SKM-1 (cell line): ENCODE results near the gene KLRF2.

Experiments used
- DNase-seq: peaks from one replicate; lab custom pipeline; 2025; ENCODE audit not compliant: unreplicated experiment; lab: John Stamatoyannopoulos, UW

The KLRF2 gene

DNA sequence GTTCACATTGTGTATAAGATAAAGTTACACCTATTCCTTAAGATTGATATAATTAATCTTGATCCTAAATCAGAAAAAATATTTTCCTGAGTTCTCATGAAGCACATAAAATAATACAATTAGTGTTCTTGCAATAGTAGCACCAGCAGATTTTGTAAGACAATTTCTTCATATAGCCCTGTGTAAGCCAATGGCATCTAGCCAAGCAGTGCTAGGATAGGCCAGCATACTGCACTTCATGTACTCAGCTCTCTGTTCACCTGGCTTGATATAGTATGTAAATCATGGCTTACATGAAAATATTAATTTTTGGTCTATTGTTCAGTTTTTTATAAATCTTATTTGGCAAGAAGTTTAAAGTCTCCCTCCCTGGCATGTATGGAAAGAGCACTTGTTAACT is 1.9 kb downstream of the KLRF2 start:
- DNase-seq = no peak

DNA sequence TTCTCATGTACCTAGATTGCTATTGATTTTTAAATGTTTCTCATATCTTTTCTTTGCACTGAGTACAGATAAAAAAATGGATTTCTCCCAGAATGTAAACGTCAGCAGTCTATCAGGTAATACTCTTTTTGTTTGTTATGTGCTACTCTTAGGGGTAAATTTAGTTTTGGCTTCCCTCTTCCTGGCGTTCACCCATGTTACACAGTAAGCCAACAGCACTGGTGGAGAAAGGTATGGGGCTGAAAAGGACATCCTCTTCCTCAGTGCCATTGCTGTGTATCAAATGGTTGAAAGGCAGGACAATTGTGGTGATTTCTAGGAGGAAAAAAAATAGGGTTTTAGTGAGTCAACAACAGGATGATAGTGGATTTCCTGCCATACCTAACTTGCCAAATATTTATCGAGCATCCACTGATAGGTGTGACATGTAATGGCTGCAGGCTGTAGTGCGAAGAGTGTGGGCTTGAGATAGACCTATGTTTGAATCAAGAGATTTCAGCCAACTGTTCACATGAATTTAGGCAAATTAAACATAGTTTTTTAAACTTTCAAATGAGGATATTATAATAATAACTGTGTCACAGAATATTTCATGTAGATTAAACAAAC is 7.5 kb downstream of the KLRF2 start:
- DNase-seq = no peak

DNA sequence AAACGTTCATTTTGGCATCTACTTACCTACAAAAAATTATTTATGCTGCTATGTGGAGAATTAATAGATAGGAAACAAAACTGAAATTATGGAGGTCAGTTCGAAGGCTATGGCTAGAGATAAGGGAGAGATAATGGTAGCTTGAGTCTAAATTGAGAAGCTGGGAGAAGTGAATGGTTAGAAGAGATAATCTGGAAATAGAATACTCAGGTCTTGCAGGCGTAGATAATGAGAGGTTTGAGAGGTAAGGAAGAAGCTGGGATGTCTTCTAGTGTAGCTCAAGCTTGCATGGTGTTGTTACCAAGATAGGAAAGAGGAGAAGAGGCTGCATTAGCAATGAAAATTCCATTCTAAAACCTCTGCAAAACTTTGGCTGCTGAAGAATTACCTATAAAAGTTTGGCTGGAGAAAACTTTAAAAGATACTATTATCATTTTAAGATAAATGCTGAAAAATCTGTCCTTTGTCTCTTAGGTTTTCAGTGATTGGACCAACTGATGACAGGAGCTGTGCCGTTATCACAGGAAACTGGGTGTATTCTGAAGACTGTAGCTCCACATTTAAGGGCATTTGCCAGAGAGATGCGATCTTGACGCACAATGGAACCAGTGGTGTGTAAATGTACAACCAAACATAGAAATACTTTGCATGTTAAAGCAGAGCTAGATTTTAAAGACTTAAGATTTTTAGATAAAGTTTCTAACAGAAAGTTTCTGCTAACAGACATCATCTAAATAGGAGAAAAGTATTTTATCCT is 14.1 kb downstream of the KLRF2 start:
- DNase-seq = no peak

DNA sequence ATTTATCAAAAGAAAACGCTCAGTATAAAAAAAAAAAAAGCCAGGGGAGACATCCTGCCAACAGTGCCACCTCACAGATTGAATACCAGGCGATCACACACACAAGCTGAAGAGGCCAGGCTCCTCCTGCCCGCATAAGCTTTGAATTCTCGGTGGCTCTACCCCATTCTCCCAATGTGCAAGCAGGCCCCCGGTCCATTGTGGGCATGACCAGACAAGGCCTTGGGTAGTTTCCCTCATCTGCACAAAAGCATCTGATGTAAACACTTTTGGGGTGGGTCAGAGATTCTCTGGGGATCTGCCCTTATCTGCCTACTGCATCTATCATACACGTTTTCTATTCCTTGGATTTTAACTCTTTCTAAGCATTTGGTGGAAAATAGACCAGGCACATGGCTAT is 16.2 kb downstream of the KLRF2 start:
- no peak for DNase-seq

DNA sequence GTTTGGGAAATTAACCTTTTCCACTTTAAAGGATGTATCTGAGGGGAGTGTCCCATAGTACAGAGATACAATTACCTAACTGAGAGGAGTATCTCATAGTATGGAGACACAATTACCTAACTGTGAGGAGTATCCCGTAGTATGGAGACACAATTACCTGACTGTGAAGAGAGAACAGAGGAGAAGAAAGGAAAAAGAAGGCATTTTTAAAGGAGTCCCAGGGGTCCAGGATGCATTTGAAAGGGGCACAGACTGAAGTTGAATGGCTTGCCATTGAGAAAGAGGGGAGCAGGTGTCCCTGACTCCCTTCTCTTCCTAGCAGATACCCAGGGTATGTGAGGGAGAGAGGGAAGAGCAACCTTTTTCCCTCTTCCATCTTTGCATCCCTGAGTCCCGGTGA is 17.9 kb downstream of the KLRF2 start:
- DNase-seq = no peak

DNA sequence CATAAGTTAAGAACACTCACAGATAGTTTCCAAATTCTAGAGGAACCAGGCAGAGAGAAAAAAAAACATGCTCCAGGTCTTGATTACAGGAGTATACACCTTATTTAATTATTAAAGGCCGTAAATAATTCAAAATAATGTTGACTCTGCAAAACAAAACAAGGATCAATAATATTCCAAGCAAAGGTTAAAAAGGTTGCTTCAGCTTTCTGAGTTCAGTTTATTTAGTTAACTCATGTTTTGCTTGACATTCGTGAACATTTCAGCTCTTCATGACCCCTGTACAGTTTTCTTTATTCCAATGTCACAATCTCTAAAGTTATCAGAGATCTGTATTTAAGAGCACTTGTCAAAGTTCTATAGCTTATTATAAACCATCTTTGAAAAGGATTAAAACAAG is 19.6 kb downstream of the KLRF2 start:
- DNase-seq = no peak

DNA sequence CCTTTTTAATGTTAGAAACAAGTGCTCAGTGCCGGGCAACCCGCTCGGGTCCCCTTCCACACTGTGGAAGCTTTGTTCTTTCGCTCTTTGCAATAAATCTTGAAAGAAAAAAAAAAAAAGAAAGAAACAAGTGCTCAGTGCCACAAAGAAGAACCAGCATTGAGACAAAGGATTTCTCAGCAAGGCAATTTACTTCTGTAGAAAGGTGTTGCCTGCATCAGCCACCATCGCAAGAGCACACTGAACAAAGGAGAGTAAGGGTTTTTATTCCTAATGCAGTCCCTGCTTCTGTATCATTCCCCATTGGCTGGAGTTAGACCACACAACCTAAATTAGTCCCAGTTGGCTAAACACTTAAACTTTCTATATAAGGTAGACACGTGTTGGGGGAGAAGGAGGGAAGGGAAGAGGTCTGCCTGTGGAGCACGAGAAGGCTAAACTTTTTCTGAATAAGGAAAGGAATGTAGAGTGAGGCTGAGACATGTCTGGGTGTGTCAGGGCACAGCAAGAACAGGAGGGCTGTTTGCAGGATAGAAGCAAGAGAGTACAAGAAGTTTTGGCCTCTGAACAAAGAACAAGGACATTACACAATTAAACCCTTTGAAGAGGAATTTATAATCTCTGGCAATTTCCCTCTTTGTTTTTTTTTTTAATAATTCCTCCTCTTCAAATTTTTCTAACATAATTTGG is 21.4 kb downstream of the KLRF2 start:
- no peak for DNase-seq

DNA sequence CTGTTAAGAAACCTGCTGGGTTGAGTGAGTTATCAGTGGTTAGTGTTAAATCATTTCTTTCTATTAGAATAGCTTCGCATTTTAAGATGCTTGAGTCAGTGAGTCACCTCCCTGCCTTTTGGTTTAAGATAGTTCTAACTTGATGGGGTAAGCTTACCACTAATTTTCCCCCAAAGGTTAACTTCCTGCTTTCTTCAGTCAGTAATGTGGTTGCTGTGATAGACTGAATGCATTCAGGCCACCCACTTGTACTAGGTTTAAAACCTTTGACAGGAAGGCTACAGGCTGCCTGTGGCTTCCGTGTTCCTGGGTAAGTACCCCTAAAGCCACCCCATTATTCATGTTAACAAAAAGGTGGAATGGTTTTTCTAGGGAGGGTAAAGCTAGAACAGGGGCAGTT is 25.6 kb downstream of the KLRF2 start:
- DNase-seq = peak; percentile 43

DNA sequence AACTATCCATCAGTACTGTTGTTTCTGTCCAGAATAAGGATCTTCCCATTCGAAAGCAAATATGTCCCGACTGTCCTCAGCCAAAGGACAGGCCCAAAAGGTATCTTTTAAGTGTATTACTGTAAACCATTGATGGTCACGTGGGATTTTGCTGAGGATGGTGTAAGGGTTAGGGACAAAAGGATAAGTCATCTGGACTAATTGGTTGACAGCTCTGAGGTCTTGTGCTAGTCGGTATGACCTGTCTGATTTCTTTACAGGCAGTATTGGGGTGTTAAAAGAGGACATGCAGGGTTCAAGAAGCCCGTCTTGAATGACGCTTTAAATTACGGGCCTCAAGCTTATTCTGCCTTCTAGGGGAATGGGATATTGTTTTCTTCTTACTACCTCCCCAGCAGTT is 26.5 kb downstream of the KLRF2 start:
- no peak for DNase-seq

DNA sequence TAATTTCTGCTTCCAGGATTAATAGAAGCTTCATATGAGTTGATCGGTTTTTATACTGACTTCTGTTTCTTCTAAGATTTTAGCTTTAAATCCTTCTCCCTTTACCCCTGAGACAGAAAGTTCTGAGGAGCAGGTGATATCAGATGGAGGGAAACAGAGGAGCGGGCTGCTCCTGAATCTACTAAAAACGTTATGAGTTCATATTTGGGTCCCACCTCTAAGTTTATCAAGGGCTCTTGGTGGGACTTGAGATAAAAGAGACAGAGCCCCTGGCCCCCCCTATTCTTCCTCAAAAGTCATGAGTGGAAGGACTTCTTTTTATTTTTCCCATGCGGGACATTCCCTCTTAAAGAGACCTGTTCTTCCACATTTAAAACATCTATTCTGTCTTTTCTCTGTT is 27.1 kb downstream of the KLRF2 start:
- DNase-seq = no peak

DNA sequence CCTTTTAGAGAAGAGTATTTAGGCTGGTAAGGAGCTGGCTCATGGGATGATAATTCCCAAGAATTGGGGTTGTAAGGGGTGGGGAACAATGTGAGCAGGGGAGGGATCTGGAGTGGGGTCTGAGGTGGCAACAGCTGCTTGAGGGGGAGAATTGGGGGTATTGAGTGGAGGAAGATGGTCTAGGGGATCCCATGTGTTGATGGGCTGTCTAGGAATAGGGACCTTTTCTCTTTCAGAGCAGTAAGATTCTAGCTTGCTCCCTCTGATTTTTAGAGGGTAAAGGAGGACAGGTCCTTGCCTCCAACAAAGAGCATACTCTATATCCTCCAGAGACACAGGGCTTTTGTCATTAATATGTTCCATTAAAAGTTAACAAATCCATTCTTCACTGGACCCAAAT is 28.4 kb downstream of the KLRF2 start:
- no peak for DNase-seq

DNA sequence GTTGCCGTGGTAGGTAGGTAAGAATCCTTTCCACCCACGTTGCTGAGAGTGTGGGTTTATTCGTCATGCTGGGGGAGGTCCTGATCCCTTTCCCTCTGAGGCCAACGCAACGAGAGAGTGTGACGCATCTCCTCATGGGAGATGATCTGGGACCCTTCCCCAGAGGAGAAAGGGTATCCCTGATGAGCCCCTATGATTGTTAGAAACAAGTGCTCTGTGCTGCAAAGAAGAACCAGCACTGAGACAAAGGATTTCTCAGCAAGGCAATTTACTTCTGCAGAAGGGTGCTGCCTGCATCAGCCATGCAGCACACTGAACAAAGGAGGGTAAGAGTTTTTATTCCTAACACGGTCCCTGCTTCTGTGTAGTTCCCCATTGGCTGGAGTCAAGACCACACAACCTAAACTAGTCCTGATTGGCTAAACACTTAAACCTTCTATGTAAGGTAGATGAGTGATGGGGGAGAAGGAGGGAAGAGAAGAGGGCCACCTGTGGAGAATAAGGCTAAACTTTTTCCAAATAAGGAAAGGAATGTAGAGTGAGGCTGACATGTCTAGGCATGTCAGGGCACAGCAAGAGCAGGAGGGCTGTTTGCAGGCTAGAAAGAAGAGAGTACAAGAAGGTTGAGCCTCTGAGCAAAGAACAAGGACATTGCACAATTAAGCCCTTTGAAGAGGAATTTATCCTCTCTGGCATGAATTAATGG is 29.6 kb downstream of the KLRF2 start:
- no peak for DNase-seq

DNA sequence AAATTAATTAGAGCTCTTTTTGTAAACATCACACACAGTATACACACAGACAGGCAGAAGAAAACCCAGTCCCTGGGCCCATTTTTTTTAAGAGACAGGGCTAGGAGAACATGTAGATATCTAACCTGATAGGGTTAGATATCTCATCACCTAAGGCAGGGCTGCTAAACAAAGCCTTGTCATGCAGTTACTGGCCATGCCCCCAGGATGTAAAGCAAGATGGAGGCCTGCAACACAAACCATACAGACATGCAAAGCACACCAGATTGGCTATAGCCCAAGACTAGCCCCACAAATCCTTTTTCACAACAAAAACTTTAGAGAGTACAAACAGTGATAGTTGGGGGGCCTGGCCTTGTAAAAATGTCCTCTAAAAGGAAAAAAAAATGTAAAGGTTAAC is 30.4 kb downstream of the KLRF2 start:
- DNase-seq = no peak

DNA sequence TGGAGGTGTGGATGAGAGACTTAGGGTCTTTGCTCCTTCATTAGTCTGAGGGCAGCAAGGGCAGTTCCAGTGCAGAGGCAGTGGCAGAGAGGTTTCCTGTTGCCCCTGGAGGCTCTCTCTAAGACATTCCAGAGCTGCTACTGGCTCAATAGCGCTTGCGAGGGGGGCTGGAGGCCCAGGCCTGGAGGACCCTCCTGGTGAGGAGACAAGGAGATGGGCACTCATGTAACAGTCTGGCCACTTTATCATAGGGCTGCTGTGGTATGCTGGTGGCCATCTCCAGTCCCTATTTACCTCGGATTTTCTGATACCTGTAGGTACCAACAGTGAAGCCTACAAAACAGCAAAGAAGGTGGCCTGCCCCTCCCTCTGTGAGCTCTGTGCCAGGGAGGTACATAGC is 38.2 kb downstream of the KLRF2 start:
- no peak for DNase-seq

DNA sequence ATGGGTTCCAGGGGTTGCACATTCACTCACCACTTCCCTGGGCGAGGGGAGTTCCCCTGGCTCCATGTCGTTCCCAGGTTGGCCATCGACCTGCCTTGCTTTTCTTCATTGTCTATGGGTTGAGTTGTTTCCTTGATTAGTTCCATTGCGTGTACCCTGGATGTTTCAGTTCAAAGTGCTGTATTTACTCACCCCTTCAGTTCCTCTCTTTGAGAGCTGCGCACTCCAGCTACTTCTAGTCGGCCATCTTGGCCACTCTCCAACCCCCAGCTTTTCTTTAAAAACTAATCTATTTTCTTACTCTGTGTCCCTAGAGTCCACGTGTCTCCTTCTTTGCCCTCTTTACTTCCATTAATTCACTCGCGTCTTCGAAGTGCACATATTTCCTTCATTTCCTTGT is 39.2 kb downstream of the KLRF2 start:
- no peak for DNase-seq

DNA sequence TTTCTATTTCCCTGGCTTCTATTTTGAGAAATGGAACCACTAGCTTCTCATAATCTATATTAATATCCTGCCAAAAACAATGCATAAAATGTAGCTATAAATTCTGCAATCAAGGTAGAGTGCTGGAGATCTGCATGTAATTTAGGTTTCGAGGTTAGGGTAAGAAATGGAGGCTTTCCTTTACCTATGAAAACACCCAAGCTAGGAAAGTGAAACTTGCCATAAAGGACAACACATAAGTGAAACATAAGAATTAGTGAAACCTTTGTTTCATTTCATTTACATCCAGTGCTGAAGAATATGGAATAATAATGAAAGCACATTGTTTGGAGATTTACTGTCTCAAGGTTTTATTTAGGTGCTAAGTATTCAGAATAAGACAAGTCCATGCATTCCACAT is 41.1 kb downstream of the KLRF2 start:
- no peak for DNase-seq

DNA sequence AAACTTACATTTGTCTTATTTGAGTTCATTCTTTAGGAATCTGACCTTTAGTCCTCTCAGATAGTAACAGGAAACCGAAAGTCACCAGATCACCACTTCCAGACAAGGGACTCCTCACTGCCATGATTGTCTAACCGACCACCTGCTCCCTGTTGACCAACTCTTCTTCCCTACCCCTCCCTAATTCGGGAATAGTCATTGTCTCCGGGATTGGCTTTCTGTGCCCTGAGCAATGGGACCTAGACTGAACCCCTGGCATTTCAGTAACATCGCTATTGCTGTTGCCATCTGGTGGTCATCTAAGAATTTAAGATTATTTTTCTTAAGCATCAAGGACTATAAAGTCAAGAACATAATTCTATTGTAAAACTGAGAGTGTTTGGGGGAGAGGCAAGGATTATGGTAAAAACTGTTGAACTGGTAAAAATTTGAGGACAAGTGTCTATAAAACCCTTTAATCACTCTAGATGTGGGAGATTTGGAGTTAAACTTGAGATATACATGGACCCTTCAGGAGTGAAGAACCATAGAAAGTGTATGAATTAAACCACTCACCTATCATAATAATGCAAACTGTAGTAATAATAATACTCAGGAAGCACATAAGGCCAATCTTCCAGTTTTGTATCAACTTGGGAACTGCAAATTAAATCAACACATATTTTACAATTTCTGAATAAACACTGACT is 44.6 kb downstream of the KLRF2 start:
- DNase-seq = no peak

DNA sequence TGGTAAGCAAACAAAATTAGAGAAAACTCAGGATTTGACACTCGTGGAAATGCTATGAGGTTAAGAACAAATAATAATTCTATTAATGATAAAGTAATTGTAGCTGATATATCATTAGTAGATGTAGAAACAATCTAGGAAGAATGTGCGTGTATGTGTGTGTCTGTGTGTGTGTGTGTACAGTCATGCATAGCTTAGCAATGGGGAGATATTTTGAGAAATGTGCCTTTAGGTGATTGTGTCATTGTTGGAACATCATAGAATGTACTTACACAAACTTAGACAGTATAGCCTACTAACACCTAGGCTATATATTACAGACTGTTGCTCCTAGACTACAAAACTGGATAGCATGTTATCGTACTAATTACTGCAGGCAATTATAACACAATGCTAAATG is 45.6 kb downstream of the KLRF2 start:
- no peak for DNase-seq

DNA sequence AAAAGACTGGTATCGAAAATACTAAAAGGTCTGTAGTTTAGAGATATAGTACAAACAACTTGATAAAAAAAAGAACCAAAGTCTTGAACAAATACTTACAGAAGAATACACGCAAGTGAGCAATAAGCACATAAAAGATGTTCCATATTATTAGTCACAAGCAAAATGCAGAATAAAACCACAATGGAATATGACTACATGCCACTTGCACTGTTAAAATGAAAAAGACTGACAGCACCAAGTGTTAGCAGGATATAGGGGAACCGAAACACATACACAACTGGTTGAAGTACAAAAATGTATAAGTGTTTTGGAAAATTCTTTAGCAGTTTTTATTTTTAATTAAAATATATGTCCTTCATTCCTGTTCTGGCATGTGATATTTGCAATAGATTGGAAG is 47.3 kb downstream of the KLRF2 start:
- DNase-seq = no peak

DNA sequence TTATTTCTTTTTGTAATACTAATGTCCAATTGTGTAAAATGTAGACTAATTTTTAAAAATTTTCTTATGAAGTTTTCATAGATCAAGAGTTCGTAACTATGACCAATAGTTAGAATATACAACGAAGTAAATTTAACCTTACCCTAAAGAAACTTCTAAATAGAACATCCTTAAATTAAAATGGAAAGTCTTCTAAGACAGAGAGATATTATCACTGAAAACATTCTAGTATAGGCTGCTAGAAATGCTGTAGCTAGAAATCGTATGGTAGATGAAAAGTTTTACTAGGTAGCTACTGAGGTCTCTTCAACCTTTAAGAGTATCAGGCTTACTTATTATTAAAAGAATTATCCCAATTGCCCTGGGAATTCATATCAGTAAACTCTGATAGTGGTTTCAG is 50.0 kb downstream of the KLRF2 start:
- DNase-seq = no peak

DNA sequence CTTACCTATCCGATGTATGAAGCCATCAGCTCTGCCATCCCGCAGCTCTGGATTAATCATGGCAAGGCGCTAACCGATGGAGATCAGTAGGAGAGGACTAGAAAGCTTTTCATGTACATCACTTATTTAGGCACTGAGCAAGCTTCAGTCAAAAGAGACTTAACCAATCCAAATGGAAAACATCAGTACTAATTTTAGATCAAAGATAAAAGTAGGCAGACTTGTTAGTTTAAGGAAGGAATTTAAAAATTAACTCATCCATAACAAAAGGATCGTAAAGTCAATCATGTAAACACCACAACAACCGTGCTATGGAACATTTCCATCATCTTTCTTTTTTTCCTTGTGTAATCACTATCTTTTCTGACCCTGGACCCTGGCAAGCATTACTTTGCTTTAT is 51.0 kb downstream of the KLRF2 start, which contains the start of gene CLEC2A:
CLEC2A (minus strand) TSS at position 101 of the 400 bp plus-strand sequence; CDS start at position 60, 41 bp downstream.
- DNase-seq = no peak
